Bronchial epithelial cell (primary cell): Measurements from ENCODE around the gene GPR55. TPM values are rescaled to one million over a fixed set of nuclear protein-coding genes. Genes with fewer than 3 reads are reported as not detected.

Experiments
- DNase-seq: peaks from one replicate; pipeline ENCODE4 v3.0.0-alpha.2; 2010; ENCODE audit warnings: low read depth
- FAIRE-seq: peaks from 2 replicates; lab custom pipeline; 2011; peaks lifted over from hg19 to GRCh38; lab: Jason Lieb, UNC
- H3K27me3 ChIP-seq: 2 replicates; pipeline ENCODE4 v1.5.1; 2011; ENCODE audit warnings: low read length; ENCODE audit not compliant: control insufficient read depth, insufficient read depth
- H3K36me3 ChIP-seq: 2 replicates; pipeline ENCODE4 v1.5.1; 2011; ENCODE audit warnings: low read length; ENCODE audit not compliant: control insufficient read depth, insufficient read depth
- H3K4me3 ChIP-seq: 2 replicates; pipeline ENCODE4 v1.5.1; 2011; ENCODE audit warnings: mild to moderate bottlenecking, low read depth, low read length, control low read depth
- CTCF ChIP-seq: IDR thresholded peaks from 2 replicates; pipeline ENCODE4 v1.5.1; 2011; ENCODE audit warnings: mild to moderate bottlenecking, moderate library complexity, low read length, control low read depth, inconsistent platforms; ENCODE audit not compliant: insufficient read depth, severe bottlenecking
- total RNA-seq: library from RNA; depleted of rRNA; stranded (reverse); fragments of >200 nt; gene quantifications from 2 replicates; pipeline ENCODE4 v1.2.1, GENCODE V29; 2014

Gene GPR55
- total RNA-seq, 1 donor from 2014 or later, result not detected

- Histone ChIP-seq H3K4me3 (no peak overlapping the region), H3K27me3 (peaks cover 7% of the 10 kb centered on the region), H3K36me3 (no peaks in the 10 kb centered on the region)
- FAIRE-seq (no peak), DNase-seq (no peak)
- TF ChIP-seq CTCF, result no peak
Observed at GRCh38 chr2:230898016-230898712, 26.9 kb downstream of the GPR55 start.

- no peak for DNase-seq
- Histone ChIP-seq H3K4me3 (no peak overlapping the region), H3K27me3 (peaks cover 7% of the 10 kb centered on the region), H3K36me3 (no peaks in the 10 kb centered on the region)
- TF ChIP-seq CTCF, result no peak
- FAIRE-seq, result peak; percentile 18
Observed at GRCh38 chr2:230896346-230897115, 28.5 kb downstream of the GPR55 start.

GRCh38 chr2:230895536-230896345 lies 29.3 kb downstream of the GPR55 start:
- Histone ChIP-seq H3K36me3 (no peaks in the 10 kb centered on the region), H3K4me3 (no peak overlapping the region), H3K27me3 (peaks cover 4% of the 10 kb centered on the region)
- FAIRE-seq (no peak), DNase-seq (no peak)
- no peak for TF ChIP-seq CTCF

GRCh38 chr2:230893841-230894781 lies 30.9 kb downstream of the GPR55 start:
- FAIRE-seq (peak; percentile 90), DNase-seq (no peak)

More at GRCh38 chr2:230893841-230894781, 30.9 kb downstream of the GPR55 start:
- Histone ChIP-seq H3K27me3 (peaks cover 2% of the 10 kb centered on the region), H3K36me3 (no peaks in the 10 kb centered on the region), H3K4me3 (no peak overlapping the region)
- TF ChIP-seq CTCF, result no peak
